Liver (tissue), 9 donors: Measurements from ENCODE around the gene ISG15. TPM values are rescaled to one million over a fixed set of nuclear protein-coding genes. Genes with fewer than 3 reads are reported as not detected.

Source experiments
- DNase-seq: peaks from one replicate; pipeline ENCODE4 v3.0.0-alpha.2; 2017; ENCODE audit warnings: low spot score
- H3K27ac ChIP-seq, 2 donors: one replicate each; pipeline ENCODE4 v1.7.0; 2013; ENCODE audit warnings: inconsistent platforms in 2 of 2, low read length in 2 of 2, control low read depth in 1 of 2, low read depth in 1 of 2, mild to moderate bottlenecking in 1 of 2
- H3K27me3 ChIP-seq, 4 donors: one replicate each; pipeline versions ENCODE4 v1.6.1 to v1.7.0; 2013; ENCODE audit warnings: low read length in 3 of 4, inconsistent platforms in 1 of 4, mild to moderate bottlenecking in 1 of 4, moderate library complexity in 1 of 4; ENCODE audit not compliant: control insufficient read depth in 4 of 4, insufficient read depth in 4 of 4
- H3K36me3 ChIP-seq, 4 donors: one replicate each; pipeline versions ENCODE4 v1.6.1 to v1.7.0; 2013; ENCODE audit warnings: low read length in 3 of 4, mild to moderate bottlenecking in 3 of 4, low read depth in 1 of 4, moderate library complexity in 1 of 4; ENCODE audit not compliant: control insufficient read depth in 4 of 4, insufficient read depth in 3 of 4
- H3K4me1 ChIP-seq, 4 donors: one replicate each; pipeline versions ENCODE4 v1.6.1 to v1.7.0; 2013; ENCODE audit warnings: low read length in 3 of 4, mild to moderate bottlenecking in 3 of 4, moderate library complexity in 1 of 4; ENCODE audit not compliant: control insufficient read depth in 4 of 4, insufficient read depth in 4 of 4
- H3K4me3 ChIP-seq, 3 donors: one replicate each; pipeline versions ENCODE4 v1.6.1 to v1.7.0; 2013; ENCODE audit warnings: low read length in 3 of 3, control low read depth in 1 of 3, low read depth in 1 of 3, mild to moderate bottlenecking in 1 of 3
- H3K9ac ChIP-seq, 2 donors: one replicate each; pipeline ENCODE4 v1.7.0; 2013; ENCODE audit warnings: low read length in 2 of 2, mild to moderate bottlenecking in 2 of 2, moderate library complexity in 2 of 2, control low read depth in 1 of 2, low read depth in 1 of 2
- H3K9me3 ChIP-seq, 4 donors: one replicate each; pipeline versions ENCODE4 v1.6.1 to v1.7.0; 2013; ENCODE audit warnings: low read length in 3 of 4; ENCODE audit not compliant: control insufficient read depth in 4 of 4
- EGR1 ChIP-seq, 2 donors: IDR thresholded peaks; 2 replicates each; pipeline ENCODE4 v1.6.1; 2016 to 2018; ENCODE audit warnings: antibody characterized with exemption in 2 of 2, low read depth in 2 of 2
- FOXA2 ChIP-seq: IDR thresholded peaks from 2 replicates; pipeline ENCODE4 v1.6.1; 2016; ENCODE audit warnings: antibody characterized with exemption
- GABPA ChIP-seq, 2 donors: IDR thresholded peaks in 1 of 2; conservative IDR thresholded peaks in 1 of 2; 2 replicates each; pipeline ENCODE4 v1.6.1; 2016; ENCODE audit warnings: antibody characterized with exemption in 2 of 2, mild to moderate bottlenecking in 1 of 2, moderate library complexity in 1 of 2
- HNF4A ChIP-seq, 2 donors: conservative IDR thresholded peaks; 2 replicates each; pipeline ENCODE4 v1.6.1; 2016; ENCODE audit warnings: antibody characterized with exemption in 2 of 2, mild to moderate bottlenecking in 2 of 2
- JUND ChIP-seq, 2 donors: IDR thresholded peaks; 2 replicates each; pipeline ENCODE4 v1.6.1; 2016; ENCODE audit warnings: antibody characterized with exemption in 2 of 2
- NR2F2 ChIP-seq: IDR thresholded peaks from 2 replicates; pipeline ENCODE4 v1.6.1; 2016; ENCODE audit warnings: antibody characterized with exemption
- RAD21 ChIP-seq, 2 donors: IDR thresholded peaks; 2 replicates each; pipeline ENCODE4 v1.6.1; 2016; ENCODE audit warnings: antibody characterized with exemption in 2 of 2, mild to moderate bottlenecking in 2 of 2
- RXRA ChIP-seq, 2 donors: IDR thresholded peaks; 2 replicates each; pipeline ENCODE4 v1.6.1; 2017 to 2018; ENCODE audit warnings: antibody characterized with exemption in 2 of 2, mild to moderate bottlenecking in 1 of 2
- SP1 ChIP-seq: IDR thresholded peaks from 2 replicates; pipeline ENCODE4 v1.6.1; 2018; ENCODE audit warnings: antibody characterized with exemption, mild to moderate bottlenecking
- TAF1 ChIP-seq: conservative IDR thresholded peaks from 2 replicates; pipeline ENCODE4 v1.6.1; 2016; ENCODE audit warnings: antibody characterized with exemption, mild to moderate bottlenecking
- WGBS: extraction: QIAGEN DNeasy Blood & Tissue Kit; methylation state at CpG from one replicate; pipeline ENCODE4 v1.1.7; 2013; 5-methylcytosine and 5-hydroxymethylcytosine counted together
- polyA plus RNA-seq, 2 donors: library from polyadenylated mRNA; stranded (reverse) in 1 of 2; unstranded in 1 of 2; fragments of 200-250 nt in 1 of 2; fragments of >200 nt in 1 of 2; fragmentation: Nextera tagmentation in 1 of 2; extraction: Ambion mirVana in 1 of 2; gene quantifications; one replicate each; pipeline versions ENCODE4 v1.2.1 to v1.2.3, GENCODE V29; 2013 to 2015
- total RNA-seq, 2 donors: library from RNA; depleted of rRNA; stranded (reverse); fragments of >200 nt; gene quantifications; one replicate each; pipeline ENCODE4 v1.2.3, GENCODE V29; 2014
- TF ChIP-seq, protein P1 (sequence below): IDR thresholded peaks from 2 replicates; pipeline ENCODE4 v1.6.1; 2016; ENCODE audit warnings: antibody characterized with exemption
- TF ChIP-seq, protein P2 (sequence below): IDR thresholded peaks from 2 replicates; pipeline ENCODE4 v1.6.1; 2016; ENCODE audit warnings: antibody characterized with exemption
- TF ChIP-seq, protein P3 (sequence below): IDR thresholded peaks from 2 replicates; pipeline ENCODE4 v1.6.1; 2016; ENCODE audit warnings: antibody characterized with exemption
- TF ChIP-seq, protein P4 (sequence below): IDR thresholded peaks from 2 replicates; pipeline ENCODE4 v1.6.1; 2016; ENCODE audit warnings: antibody characterized with exemption, mild to moderate bottlenecking
- donor health status: healthy.
- donor health status: healthy.
- donor health status: healthy.
- donor health status: healthy.
- donor health status: healthy.

The ISG15 gene
- total and polyA plus RNA-seq, 4 donors: 9.3 to 89.4 (median 56.5) TPM

DNA sequence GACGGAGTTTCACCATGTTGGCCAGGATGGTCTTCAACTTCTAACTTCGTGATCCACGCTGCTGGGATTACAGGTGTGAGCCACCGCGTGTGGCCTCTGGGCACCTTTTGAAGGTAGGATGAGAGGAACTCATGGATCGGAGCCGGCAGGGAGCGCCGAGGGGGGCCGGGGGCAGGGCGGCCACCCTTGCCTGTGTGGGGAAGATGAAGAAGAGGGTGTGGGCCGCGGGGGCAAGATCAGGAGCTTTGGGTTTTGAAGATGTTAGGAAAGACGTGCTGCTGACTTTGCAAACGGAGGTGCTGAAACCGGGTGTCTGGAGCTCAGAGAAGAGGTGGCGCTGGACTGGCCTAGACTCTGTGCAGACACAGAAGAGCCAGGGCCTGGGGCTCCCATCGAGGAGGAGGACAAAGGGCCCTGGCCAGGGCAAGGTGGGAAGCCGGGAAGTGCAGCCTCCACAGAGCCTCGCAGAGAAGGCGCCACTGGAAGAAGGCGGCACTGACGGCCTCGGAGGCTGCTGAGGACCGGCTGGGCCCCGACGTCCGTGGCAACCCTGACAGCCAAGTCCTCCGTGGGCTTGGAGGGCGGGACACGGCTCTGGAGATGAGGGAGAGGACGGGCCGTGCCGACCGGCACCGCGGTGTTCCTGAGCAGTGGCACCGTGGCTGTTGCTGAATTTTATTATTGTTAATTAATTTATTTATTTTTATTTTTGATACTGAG is 47.1 kb downstream of the ISG15 start (continued):
- TF ChIP-seq, protein P1, sequence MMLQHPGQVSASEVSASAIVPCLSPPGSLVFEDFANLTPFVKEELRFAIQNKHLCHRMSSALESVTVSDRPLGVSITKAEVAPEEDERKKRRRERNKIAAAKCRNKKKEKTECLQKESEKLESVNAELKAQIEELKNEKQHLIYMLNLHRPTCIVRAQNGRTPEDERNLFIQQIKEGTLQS: no peak
- TF ChIP-seq NR2F2: no peak

DNA sequence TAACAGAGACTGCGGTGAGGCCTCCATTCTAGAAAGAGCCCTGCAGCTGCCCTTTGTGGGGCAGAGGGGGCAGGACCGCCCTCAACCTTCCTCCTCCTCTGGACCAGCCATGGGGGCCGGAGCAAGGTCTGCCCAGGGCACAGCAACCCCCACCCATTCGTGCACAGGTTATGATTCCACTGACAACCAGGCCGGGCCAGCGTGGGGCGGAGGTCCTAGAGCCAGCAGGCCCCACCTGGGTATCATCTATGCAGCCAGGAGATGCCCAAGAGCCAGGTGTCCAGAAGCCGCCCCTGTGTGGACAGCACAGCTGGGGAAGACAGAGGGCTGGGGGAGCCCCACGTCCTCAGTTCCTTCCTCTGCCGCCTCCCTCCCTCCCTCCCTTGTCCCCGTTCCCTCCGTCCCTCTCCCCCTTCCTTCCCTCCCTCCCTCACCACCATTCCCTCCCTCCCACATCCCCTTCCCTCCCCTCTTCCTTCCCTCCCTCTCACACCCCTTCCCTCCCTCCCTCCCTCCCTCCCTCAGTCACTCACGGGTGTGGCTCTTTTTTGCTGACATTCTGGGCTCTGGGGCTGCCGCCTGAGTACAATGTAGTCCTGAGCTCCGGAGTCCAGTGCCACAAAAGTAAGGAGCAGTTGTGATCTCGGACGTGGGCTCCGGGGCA is 48.5 kb downstream of the ISG15 start:
- H3K27ac ChIP-seq: no peak overlapping the region
- H3K36me3 ChIP-seq: no peaks in the 10 kb centered on the region
- no peaks in the 10 kb centered on the region for H3K9me3 ChIP-seq
- no peak for DNase-seq
- peaks cover 8 to 21% (median 16%) of the 10 kb centered on the region in 4 donors for H3K4me1 ChIP-seq
- TF ChIP-seq, protein P1: no peak
- TF ChIP-seq SP1: no peak
- no peak for TF ChIP-seq TAF1
- TF ChIP-seq FOXA2: no peak
- WGBS: 54% methylated on average over 16 of the region's 18 CpGs
- peaks cover 0 to 11% (median 4%) of the 10 kb centered on the region in 4 donors for H3K27me3 ChIP-seq
- H3K4me3 ChIP-seq: no peak overlapping the region
- no peak overlapping the region for H3K9ac ChIP-seq

DNA sequence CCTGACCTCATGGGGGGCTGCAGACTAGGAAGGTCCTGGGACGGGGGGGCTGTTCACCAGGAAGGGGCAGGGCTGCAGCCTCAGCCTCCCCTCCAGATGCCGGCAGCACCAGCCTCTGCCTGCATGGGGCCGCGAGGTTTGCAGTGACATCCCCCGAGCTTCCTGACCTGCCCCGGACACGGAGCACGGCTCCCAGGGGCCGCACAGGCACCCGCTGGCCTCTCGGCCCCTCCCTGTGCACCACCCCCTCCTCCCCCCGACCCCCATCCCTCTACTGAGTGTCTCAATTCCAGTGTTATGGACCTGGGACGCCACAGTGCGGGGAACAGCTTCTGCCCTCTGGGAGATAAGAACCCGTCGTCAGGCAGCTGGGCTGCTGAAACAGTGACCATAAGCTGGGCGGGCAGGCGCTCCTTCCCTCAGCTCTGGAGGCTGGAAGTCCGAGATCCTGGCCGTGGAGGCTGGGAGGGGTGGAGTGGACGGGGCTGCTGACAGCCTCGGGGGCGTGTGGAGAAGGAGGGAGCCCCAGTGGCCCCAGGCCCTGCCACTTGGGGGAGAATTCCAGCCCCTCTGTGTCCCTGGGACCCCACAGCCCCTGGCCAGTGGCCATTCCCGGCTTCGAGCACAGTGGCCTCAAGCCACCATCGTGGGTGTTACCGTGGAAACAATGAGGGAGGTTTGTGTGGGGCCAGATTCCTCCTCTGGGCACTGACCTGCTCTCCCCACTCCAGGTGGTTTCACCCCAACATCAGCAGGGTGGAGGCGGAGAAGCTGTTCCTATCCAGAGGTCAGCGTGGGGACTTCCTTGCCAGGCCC is 49.3 kb downstream of the ISG15 start:
- TF ChIP-seq RXRA (IDR thresholded peaks at IDR 0.05): no peak
- H3K36me3 ChIP-seq: no peaks in the 10 kb centered on the region
- no peaks in the 10 kb centered on the region for H3K9me3 ChIP-seq
- no peak overlapping the region for H3K4me3 ChIP-seq
- 27% methylated on average over 29 of the region's 29 CpGs for WGBS
- peaks cover 8 to 21% (median 16%) of the 10 kb centered on the region in 4 donors for H3K4me1 ChIP-seq
- DNase-seq: no peak
- no peak overlapping the region for H3K27ac ChIP-seq
- peaks cover 0 to 12% (median 4%) of the 10 kb centered on the region in 4 donors for H3K27me3 ChIP-seq
- no peak overlapping the region for H3K9ac ChIP-seq

DNA sequence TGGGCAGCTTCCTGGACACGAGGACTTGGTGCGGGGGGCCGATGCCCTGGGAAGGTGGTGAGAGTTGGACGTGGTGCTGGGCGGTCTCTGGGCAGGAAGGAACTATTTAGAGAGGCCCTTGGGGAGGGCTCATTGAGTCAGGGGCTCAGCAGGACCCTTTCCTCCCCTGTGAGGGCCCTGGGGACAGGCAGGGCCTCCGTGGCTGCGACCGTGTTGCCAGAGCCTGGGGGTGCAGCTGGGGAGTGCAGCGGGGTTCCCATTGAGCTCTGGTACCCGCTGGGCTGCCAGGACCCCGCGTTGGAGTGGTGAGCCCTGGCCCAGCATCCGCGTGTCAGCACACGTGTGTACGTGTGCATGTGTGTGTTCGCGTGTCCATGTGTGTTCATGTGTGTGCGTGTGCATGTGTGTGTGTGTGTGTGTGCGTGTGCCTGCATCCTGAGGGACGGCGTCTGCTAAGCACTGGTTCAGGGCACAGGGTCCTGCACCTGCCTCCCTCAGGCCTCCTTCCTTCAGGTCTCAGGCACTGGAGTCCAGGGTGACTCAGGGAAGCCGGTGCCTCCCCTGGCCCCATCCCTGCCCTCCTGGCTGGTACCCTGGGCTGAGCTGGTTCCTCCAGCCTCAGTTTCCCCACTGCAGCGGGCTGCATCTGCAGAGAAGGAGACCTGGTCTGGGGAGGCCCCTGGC is 50.1 kb downstream of the ISG15 start:
- H3K36me3 ChIP-seq: no peaks in the 10 kb centered on the region
- TF ChIP-seq, protein P1: no peak
- TF ChIP-seq, protein P2, sequence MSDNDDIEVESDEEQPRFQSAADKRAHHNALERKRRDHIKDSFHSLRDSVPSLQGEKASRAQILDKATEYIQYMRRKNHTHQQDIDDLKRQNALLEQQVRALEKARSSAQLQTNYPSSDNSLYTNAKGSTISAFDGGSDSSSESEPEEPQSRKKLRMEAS: no peak
- no peak for TF ChIP-seq TAF1
- TF ChIP-seq RAD21 (IDR thresholded peaks at IDR 0.05): no peak
- TF ChIP-seq RXRA (IDR thresholded peaks at IDR 0.05): no peak
- TF ChIP-seq, protein P3, sequence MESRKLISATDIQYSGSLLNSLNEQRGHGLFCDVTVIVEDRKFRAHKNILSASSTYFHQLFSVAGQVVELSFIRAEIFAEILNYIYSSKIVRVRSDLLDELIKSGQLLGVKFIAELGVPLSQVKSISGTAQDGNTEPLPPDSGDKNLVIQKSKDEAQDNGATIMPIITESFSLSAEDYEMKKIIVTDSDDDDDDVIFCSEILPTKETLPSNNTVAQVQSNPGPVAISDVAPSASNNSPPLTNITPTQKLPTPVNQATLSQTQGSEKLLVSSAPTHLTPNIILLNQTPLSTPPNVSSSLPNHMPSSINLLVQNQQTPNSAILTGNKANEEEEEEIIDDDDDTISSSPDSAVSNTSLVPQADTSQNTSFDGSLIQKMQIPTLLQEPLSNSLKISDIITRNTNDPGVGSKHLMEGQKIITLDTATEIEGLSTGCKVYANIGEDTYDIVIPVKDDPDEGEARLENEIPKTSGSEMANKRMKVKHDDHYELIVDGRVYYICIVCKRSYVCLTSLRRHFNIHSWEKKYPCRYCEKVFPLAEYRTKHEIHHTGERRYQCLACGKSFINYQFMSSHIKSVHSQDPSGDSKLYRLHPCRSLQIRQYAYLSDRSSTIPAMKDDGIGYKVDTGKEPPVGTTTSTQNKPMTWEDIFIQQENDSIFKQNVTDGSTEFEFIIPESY: no peak
- TF ChIP-seq GABPA (IDR thresholded peaks at IDR 0.05 in 1 of 2, conservative IDR thresholded peaks at IDR 0.05 in 1 of 2): no peak
- TF ChIP-seq, protein P4, sequence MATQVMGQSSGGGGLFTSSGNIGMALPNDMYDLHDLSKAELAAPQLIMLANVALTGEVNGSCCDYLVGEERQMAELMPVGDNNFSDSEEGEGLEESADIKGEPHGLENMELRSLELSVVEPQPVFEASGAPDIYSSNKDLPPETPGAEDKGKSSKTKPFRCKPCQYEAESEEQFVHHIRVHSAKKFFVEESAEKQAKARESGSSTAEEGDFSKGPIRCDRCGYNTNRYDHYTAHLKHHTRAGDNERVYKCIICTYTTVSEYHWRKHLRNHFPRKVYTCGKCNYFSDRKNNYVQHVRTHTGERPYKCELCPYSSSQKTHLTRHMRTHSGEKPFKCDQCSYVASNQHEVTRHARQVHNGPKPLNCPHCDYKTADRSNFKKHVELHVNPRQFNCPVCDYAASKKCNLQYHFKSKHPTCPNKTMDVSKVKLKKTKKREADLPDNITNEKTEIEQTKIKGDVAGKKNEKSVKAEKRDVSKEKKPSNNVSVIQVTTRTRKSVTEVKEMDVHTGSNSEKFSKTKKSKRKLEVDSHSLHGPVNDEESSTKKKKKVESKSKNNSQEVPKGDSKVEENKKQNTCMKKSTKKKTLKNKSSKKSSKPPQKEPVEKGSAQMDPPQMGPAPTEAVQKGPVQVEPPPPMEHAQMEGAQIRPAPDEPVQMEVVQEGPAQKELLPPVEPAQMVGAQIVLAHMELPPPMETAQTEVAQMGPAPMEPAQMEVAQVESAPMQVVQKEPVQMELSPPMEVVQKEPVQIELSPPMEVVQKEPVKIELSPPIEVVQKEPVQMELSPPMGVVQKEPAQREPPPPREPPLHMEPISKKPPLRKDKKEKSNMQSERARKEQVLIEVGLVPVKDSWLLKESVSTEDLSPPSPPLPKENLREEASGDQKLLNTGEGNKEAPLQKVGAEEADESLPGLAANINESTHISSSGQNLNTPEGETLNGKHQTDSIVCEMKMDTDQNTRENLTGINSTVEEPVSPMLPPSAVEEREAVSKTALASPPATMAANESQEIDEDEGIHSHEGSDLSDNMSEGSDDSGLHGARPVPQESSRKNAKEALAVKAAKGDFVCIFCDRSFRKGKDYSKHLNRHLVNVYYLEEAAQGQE: no peak
- TF ChIP-seq SP1: no peak
- TF ChIP-seq JUND (IDR thresholded peaks at IDR 0.05): no peak
- no peak for TF ChIP-seq HNF4A (conservative IDR thresholded peaks at IDR 0.05)
- TF ChIP-seq EGR1 (IDR thresholded peaks at IDR 0.05; ENCODE audit: low read depth in 2 of 2): no peak
- TF ChIP-seq NR2F2: no peak
- TF ChIP-seq FOXA2: no peak

More for the DNA sequence above, 50.1 kb downstream of the ISG15 start:
- Histone ChIP-seq H3K4me3 (no peak overlapping the region), H3K27me3 (peaks cover 0 to 16% (median 4%) of the 10 kb centered on the region in 4 donors), H3K4me1 (peaks cover 8 to 19% (median 14%) of the 10 kb centered on the region in 4 donors), H3K9me3 (no peaks in the 10 kb centered on the region), H3K27ac (no peak overlapping the region), H3K9ac (no peak overlapping the region)
- WGBS: 66% methylated on average over 24 of the region's 24 CpGs
- DNase-seq: no peak
